T-cell (primary cell): ENCODE data around the gene BDKRB1. TPM values are rescaled to one million over a fixed set of nuclear protein-coding genes. Genes with fewer than 3 reads are reported as not detected.

Experiments
- ATAC-seq, 4 experiments: fragments of 200-7000 bp in 3 of 4; fragments of 150-1000 bp in 1 of 4; cut with Tn5 transposase; replicated peaks in 1 of 4; 1 replicate in 3 of 4; 2 replicates in 1 of 4; pipeline ENCODE4 v1.10.0; 2021; ENCODE audit warnings: moderate library complexity in 3 of 4, mild to moderate bottlenecking in 2 of 4, moderate number of reproducible peaks in 1 of 4
- CTCF ChIA-PET, 2 donors: fragments of 300-600 bp; sonication (Branson Sonifier 250); formaldehyde crosslinking; loops; one replicate each; lab custom pipeline; 2022; ENCODE audit warnings: antibody characterized with exemption in 2 of 2; lab: Charles Lee
- POLR2A ChIA-PET, 2 donors: fragments of 300-600 bp; sonication (Branson Sonifier 250); formaldehyde crosslinking; loops; one replicate each; lab custom pipeline; 2022; ENCODE audit warnings: antibody characterized with exemption in 2 of 2; lab: Charles Lee
- DNase-seq, 35 experiments: peaks; one replicate each; pipeline versions ENCODE4 v3.0.0 to v3.0.0-alpha.2; 2013 to 2023
- H3K27ac ChIP-seq: one replicate; pipeline ENCODE4 v1.5.1; 2013; ENCODE audit warnings: low read length
- H3K27me3 ChIP-seq, 2 experiments: replicated peaks in 1 of 2; 1 replicate in 1 of 2; 2 replicates in 1 of 2; pipeline versions ENCODE4 v1.6.1 to v1.7.0; 2013; ENCODE audit warnings: low read length in 1 of 2, mixed read lengths in 1 of 2; ENCODE audit not compliant: control insufficient read depth in 2 of 2, insufficient read depth in 2 of 2; ENCODE audit errors: extremely low read depth in 1 of 2
- H3K36me3 ChIP-seq, 2 donors: 1 replicate in 1 of 2; 2 replicates in 1 of 2; pipeline versions ENCODE4 v1.6.1 to v1.7.0; 2013; ENCODE audit warnings: low read length in 1 of 2; ENCODE audit not compliant: control insufficient read depth in 2 of 2, insufficient read depth in 1 of 2; ENCODE audit errors: extremely low read depth in 1 of 2
- H3K4me1 ChIP-seq, 2 experiments: 1 replicate in 1 of 2; 2 replicates in 1 of 2; pipeline versions ENCODE4 v1.6.1 to v1.7.0; 2013; ENCODE audit warnings: low read length in 2 of 2, mixed read lengths in 1 of 2; ENCODE audit not compliant: insufficient read depth in 2 of 2, control insufficient read depth in 1 of 2; ENCODE audit errors: extremely low read depth in 1 of 2
- H3K4me3 ChIP-seq, 2 donors: 1 replicate in 1 of 2; 2 replicates in 1 of 2; pipeline versions ENCODE4 v1.5.1 to v1.7.0; 2013; ENCODE audit warnings: mild to moderate bottlenecking in 2 of 2, low read length in 1 of 2, moderate library complexity in 1 of 2; ENCODE audit not compliant: control insufficient read depth in 1 of 2; ENCODE audit errors: extremely low read depth in 1 of 2
- H3K9me3 ChIP-seq: 2 replicates; pipeline ENCODE4 v1.7.0; 2013
- H3K27ac Mint-ChIP-seq, 2 donors: one replicate each; pipeline ENCODE4 v1.8.0; 2020 to 2021; ENCODE audit warnings: mild to moderate bottlenecking in 2 of 2, mixed read lengths in 2 of 2
- H3K27me3 Mint-ChIP-seq, 2 donors: one replicate each; pipeline ENCODE4 v1.8.0; 2021 to 2022; ENCODE audit warnings: mixed read lengths in 2 of 2
- H3K36me3 Mint-ChIP-seq: one replicate; pipeline ENCODE4 v1.8.0; 2021; ENCODE audit warnings: mixed read lengths
- H3K4me1 Mint-ChIP-seq, 3 donors: one replicate each; pipeline ENCODE4 v1.8.0; 2020 to 2022; ENCODE audit warnings: mixed read lengths in 3 of 3, mild to moderate bottlenecking in 1 of 3
- H3K4me3 Mint-ChIP-seq, 3 donors: one replicate each; pipeline ENCODE4 v1.8.0; 2020 to 2022; ENCODE audit warnings: mild to moderate bottlenecking in 3 of 3, mixed read lengths in 3 of 3, moderate library complexity in 3 of 3
- H3K9me3 Mint-ChIP-seq, 3 donors: one replicate each; pipeline ENCODE4 v1.8.0; 2020 to 2022; ENCODE audit warnings: mixed read lengths in 3 of 3
- WGBS: methylation state at CpG from one replicate; pipeline ENCODE4 v1.1.5; 2013; ENCODE audit warnings: missing lambda C conversion rate; ENCODE audit not compliant: insufficient coverage; 5-methylcytosine and 5-hydroxymethylcytosine counted together
- total RNA-seq, 35 experiments: library from RNA in 6 of 35; stranded (reverse) in 6 of 35; fragments of 120-200 nt in 1 of 35; gene quantifications; one replicate each; pipeline versions ENCODE4 v1.2.1 to v1.2.4 and lab custom pipeline; 2013 to 2026

The BDKRB1 gene
- total RNA-seq, 5 donors from 2014 or later (not counting 1 experiment from before 2014, with no cell fraction given): not detected

DNA sequence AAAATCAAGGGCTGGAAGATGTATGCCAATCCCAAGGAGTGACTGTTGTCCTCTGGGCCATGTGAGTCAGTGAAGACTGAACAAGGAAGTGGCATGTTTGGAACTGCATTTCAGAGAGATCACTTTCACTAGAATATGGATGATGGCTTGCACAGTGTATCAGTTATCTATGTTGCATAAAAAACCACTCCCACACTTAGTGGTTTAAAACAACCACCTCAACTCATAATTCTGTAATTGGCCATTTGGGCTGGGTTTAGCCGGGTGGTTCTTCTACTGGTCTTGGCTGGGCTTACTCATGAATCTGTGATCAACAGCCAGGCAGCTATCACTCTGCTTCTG, 15.4 kb downstream of the BDKRB1 start:
- peaks cover 0 to 17% of the 10 kb centered on the region in 2 experiments for H3K27me3 ChIP-seq
- Mint-ChIP-seq H3K9me3 (peaks cover 0 to 6% (median 2%) of the 10 kb centered on the region in 3 donors), H3K36me3 (no peaks in the 10 kb centered on the region)

DNA sequence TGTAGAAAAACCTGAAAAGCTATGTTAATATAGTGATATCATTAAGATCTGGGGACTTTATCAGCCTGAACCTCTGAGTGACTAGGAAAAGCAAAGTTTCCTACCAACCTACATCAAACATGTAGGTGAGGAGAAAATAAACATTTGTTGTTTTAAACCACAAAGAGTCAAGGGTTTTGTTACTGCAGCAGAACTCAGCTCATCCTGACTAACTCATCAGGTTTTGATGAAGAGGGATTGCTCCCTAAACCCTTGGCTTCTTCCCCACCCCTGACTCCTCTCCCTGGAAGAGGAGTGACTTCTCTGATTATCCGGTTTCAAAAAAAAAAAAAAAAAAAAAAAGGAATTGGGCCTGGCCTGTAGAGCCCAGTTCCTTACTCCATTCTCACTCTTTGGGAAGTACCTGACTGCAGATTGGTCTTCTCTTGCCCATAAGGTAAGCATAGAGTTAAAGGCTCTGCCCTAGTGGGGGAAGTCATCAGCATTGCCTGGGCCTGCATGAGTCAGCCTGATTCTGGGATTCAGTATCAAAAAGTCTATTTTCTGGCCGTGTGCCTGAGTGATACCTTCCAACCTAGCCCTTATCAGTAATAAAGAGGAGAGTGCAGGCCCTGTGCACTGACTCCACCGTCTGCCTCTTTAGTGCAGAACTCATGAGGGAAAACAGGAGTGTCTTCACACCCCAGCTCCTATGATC, 16.9 kb downstream of the BDKRB1 start:
- H3K27ac Mint-ChIP-seq: no peak overlapping the region
- Histone ChIP-seq H3K9me3 (no peaks in the 10 kb centered on the region), H3K36me3 (no peaks in the 10 kb centered on the region), H3K27ac (no peak overlapping the region), H3K27me3 (peaks cover 0 to 10% of the 10 kb centered on the region in 2 experiments), H3K4me1 (peaks cover 0 to 3% of the 10 kb centered on the region in 2 experiments), H3K4me3 (no peak overlapping the region)
- H3K9me3 Mint-ChIP-seq: peaks cover 3 to 9% (median 6%) of the 10 kb centered on the region in 3 donors
- CTCF ChIA-PET: interaction anchor here (0.7 kb wide), 3 partner anchors 21 to 914 kb away, joined by 3 to 7 read pairs (median 4); no protein-coding TSS in a partner anchor
- no peak overlapping the region for H3K4me3 Mint-ChIP-seq
- no peaks in the 10 kb centered on the region for H3K36me3 Mint-ChIP-seq
- POLR2A ChIA-PET: no interaction called here
- DNase-seq (no peak), ATAC-seq (no peak)
- H3K27me3 Mint-ChIP-seq: no peaks in the 10 kb centered on the region
- H3K4me1 Mint-ChIP-seq: peaks cover 3 to 6% (median 4%) of the 10 kb centered on the region in 3 donors
- no CpG with 5 or more reads among the region's 3 CpGs for WGBS

More for the DNA sequence above, 15.4 kb downstream of the BDKRB1 start:
- H3K4me3 Mint-ChIP-seq: no peak overlapping the region
- no peak overlapping the region for H3K27ac ChIP-seq
- ATAC-seq (no peak), DNase-seq (no peak)
- CTCF ChIA-PET: no interaction called here
- no peaks in the 10 kb centered on the region for H3K9me3 ChIP-seq
- peaks cover 3 to 6% (median 4%) of the 10 kb centered on the region in 3 donors for H3K4me1 Mint-ChIP-seq
- H3K4me1 ChIP-seq: peaks cover 0 to 3% of the 10 kb centered on the region in 2 experiments
- no peak overlapping the region for H3K27ac Mint-ChIP-seq
- no peak overlapping the region for H3K4me3 ChIP-seq
- 100% methylated on average over 1 of the region's 1 CpG for WGBS
- peaks cover 6% of the 10 kb centered on the region in 2 donors for H3K27me3 Mint-ChIP-seq
- no peaks in the 10 kb centered on the region for H3K36me3 ChIP-seq
- POLR2A ChIA-PET: no interaction called here

GRCh38 chr14:96273629-96274028, 17.6 kb downstream of the BDKRB1 start:
- no peaks in the 10 kb centered on the region for H3K27me3 Mint-ChIP-seq
- H3K4me1 Mint-ChIP-seq: peaks cover 3 to 6% (median 4%) of the 10 kb centered on the region in 3 donors
- H3K4me3 Mint-ChIP-seq: no peak overlapping the region
- ATAC-seq: no peak
- peaks cover 0 to 3% of the 10 kb centered on the region in 2 experiments for H3K4me1 ChIP-seq
- peaks cover 2% of the 10 kb centered on the region for H3K36me3 Mint-ChIP-seq
- ChIA-PET POLR2A (no interaction called here), CTCF (interaction anchor here in 1 of 2 donors (1.4 to 2.4 kb wide), 2 partner anchors 171 to 173 kb away, joined by 4 to 12 read pairs; no protein-coding TSS in a partner anchor)
- DNase-seq: no peak
- WGBS: 94% methylated on average over 3 of the region's 5 CpGs
- no peak overlapping the region for H3K27ac Mint-ChIP-seq
- H3K9me3 Mint-ChIP-seq: peaks cover 4 to 12% (median 8%) of the 10 kb centered on the region in 3 donors
- peaks cover 0 to 7% of the 10 kb centered on the region in 2 experiments for H3K27me3 ChIP-seq
- H3K36me3 ChIP-seq: no peaks in the 10 kb centered on the region
- H3K4me3 ChIP-seq: no peak overlapping the region
- no peak overlapping the region for H3K27ac ChIP-seq
- no peaks in the 10 kb centered on the region for H3K9me3 ChIP-seq

DNA sequence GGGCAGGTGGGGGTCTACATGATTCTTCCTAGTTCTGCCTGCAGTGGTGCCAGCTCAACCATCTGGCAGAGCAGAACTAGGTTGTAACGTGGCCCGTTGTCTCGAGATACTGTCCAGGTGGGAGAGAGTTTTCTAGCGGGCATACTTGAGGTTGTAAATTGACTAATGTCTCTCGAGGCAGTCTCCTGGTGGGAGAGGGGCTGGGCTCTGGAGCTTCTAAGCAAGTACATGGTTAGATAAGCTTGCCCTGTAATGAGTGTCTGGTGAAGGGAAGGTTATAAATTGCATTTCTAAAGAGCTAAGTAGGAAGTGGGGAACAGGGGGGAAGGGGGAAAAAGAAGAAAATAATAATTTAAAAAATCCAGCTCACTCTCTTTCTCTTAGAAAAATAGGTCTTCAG, 18.1 kb downstream of the BDKRB1 start:
- Mint-ChIP-seq H3K27me3 (no peaks in the 10 kb centered on the region), H3K4me3 (no peak overlapping the region), H3K36me3 (peaks cover 4% of the 10 kb centered on the region), H3K27ac (no peak overlapping the region), H3K9me3 (peaks cover 4 to 12% (median 8%) of the 10 kb centered on the region in 3 donors), H3K4me1 (peaks cover 3 to 6% (median 4%) of the 10 kb centered on the region in 3 donors)
- Histone ChIP-seq H3K27me3 (peaks cover 0 to 2% of the 10 kb centered on the region in 2 experiments), H3K36me3 (no peaks in the 10 kb centered on the region), H3K9me3 (no peaks in the 10 kb centered on the region), H3K4me3 (no peak overlapping the region), H3K27ac (no peak overlapping the region), H3K4me1 (peaks cover 0 to 3% of the 10 kb centered on the region in 2 experiments)
- no peak for DNase-seq
- 86% methylated on average over 4 of the region's 5 CpGs for WGBS
- ATAC-seq: no peak
- ChIA-PET CTCF (interaction anchor here (0.6 to 3.3 kb wide), 4 partner anchors 137 to 173 kb away, joined by 4 to 13 read pairs (median 8); no protein-coding TSS in a partner anchor), POLR2A (no interaction called here)

GRCh38 chr14:96274543-96274942, 18.5 kb downstream of the BDKRB1 start:
- Mint-ChIP-seq H3K4me3 (no peak overlapping the region), H3K9me3 (peaks cover 4 to 12% (median 8%) of the 10 kb centered on the region in 3 donors), H3K4me1 (peaks cover 3 to 6% (median 4%) of the 10 kb centered on the region in 3 donors), H3K36me3 (peaks cover 8% of the 10 kb centered on the region), H3K27ac (no peak overlapping the region), H3K27me3 (no peaks in the 10 kb centered on the region)
- no peak for ATAC-seq
- Histone ChIP-seq H3K4me1 (peaks cover 0 to 3% of the 10 kb centered on the region in 2 experiments), H3K27ac (no peak overlapping the region), H3K9me3 (no peaks in the 10 kb centered on the region), H3K36me3 (no peaks in the 10 kb centered on the region), H3K4me3 (no peak overlapping the region), H3K27me3 (no peaks in the 10 kb centered on the region)
- WGBS: 100% methylated on average over 1 of the region's 6 CpGs
- POLR2A ChIA-PET: no interaction called here
- DNase-seq: no peak
- CTCF ChIA-PET: interaction anchor here (0.6 to 3.3 kb wide), 4 partner anchors 137 to 174 kb away, joined by 4 to 13 read pairs (median 8); no protein-coding TSS in a partner anchor

DNA sequence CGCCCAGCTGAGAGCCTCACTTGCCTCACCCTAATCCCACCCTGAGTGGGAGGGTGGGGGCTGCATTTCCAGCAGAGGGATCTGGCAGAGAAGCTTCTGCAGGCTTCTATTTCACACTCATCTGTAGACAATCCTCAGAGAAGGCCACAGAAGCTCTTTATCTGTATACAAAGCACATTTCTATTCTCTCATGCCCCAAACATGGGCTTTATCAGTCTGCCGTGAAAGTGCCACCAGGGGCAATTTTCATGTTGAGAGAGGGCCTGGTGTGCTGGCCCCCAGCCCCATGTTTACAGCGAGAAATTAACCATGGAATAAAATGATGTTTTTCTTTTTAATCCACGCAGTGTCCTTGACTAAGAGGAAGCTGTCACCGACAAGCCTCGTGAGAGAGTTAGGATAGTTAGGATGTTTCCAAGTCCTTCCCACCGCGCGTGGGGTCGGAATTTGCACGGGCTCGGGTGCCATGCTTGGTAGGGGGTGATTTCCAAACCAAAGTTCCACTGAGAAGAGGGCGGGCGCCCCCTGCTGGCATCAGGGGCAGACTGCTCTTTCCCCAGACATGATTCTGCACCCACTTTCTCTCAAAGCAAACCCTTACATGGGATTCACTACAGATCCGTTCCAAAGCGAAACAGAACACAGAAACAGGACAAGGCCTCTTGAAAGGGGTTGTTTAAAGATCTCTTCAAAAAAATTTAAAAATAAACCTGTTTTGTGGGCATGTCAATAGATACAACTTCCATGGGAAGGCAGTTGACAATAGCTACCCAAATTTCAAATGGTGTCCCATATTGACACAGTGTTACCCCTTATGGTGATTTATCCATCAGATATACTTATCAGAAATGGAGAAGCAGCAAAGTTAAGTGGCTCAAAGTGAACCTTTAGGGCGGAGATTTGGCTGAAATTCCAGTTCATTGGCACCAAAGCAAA, 19.4 kb downstream of the BDKRB1 start:
- no peak overlapping the region for H3K27ac Mint-ChIP-seq
- DNase-seq (peak; percentile 23 to 79 (median 57)), ATAC-seq (peak in 2 of 4 experiments; percentile 26 to 57)
- H3K27me3 Mint-ChIP-seq: no peaks in the 10 kb centered on the region
- peaks cover 3 to 6% (median 4%) of the 10 kb centered on the region in 3 donors for H3K4me1 Mint-ChIP-seq
- Histone ChIP-seq H3K36me3 (no peaks in the 10 kb centered on the region), H3K27me3 (no peaks in the 10 kb centered on the region), H3K9me3 (no peaks in the 10 kb centered on the region), H3K4me1 (peaks cover 0 to 3% of the 10 kb centered on the region in 2 experiments), H3K27ac (no peak overlapping the region), H3K4me3 (no peak overlapping the region)
- peaks cover 14% of the 10 kb centered on the region for H3K36me3 Mint-ChIP-seq
- H3K4me3 Mint-ChIP-seq: no peak overlapping the region
- ChIA-PET POLR2A (no interaction called here), CTCF (interaction anchor here (1.3 to 3.3 kb wide), 5 partner anchors 173 to 180 kb away, joined by 3 to 13 read pairs (median 4); no protein-coding TSS in a partner anchor)
- peaks cover 4 to 12% (median 8%) of the 10 kb centered on the region in 3 donors for H3K9me3 Mint-ChIP-seq
- 31% methylated on average over 4 of the region's 17 CpGs for WGBS
